ENCODE results near the gene IL31. TPM values are rescaled to one million over a fixed set of nuclear protein-coding genes. Genes with fewer than 3 reads are reported as not detected.

Gene IL31
- total RNA-seq, 1 donor from 2014 or later: not detected

DNA sequence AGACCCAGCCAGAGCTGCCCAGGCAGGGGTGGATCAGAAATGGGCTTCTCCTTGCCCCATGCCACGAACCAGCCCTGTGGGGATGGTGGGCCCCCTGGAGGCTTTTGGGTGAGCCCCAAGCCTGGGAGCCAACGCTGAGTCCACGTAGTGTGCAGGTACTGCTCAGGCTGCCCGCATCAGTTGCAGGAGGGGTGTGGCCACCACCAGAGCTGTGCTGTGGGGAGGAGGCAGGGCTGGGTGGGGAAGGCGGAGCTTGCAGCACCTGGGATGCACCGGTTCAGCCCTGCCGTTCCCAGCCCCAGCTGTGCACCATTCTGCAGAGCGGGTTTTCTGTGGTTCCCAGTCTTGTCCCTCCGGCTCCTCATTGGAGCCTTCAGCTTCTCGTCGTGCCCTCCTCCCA, 36.3 kb downstream of the IL31 start:
- intact Hi-C loops (cut with DNase I): no loop called here
- DNase-seq (ENCODE audit: low spot score): no peak

- no peak for DNase-seq (ENCODE audit: low spot score)
- intact Hi-C loops (cut with DNase I): no loop called here
Measured at GRCh38 chr12:122137229-122137628, 36.8 kb downstream of the IL31 start.

GRCh38 chr12:122135437-122136031, 38.5 kb downstream of the IL31 start:
- intact Hi-C loops (cut with DNase I): no loop called here

DNA sequence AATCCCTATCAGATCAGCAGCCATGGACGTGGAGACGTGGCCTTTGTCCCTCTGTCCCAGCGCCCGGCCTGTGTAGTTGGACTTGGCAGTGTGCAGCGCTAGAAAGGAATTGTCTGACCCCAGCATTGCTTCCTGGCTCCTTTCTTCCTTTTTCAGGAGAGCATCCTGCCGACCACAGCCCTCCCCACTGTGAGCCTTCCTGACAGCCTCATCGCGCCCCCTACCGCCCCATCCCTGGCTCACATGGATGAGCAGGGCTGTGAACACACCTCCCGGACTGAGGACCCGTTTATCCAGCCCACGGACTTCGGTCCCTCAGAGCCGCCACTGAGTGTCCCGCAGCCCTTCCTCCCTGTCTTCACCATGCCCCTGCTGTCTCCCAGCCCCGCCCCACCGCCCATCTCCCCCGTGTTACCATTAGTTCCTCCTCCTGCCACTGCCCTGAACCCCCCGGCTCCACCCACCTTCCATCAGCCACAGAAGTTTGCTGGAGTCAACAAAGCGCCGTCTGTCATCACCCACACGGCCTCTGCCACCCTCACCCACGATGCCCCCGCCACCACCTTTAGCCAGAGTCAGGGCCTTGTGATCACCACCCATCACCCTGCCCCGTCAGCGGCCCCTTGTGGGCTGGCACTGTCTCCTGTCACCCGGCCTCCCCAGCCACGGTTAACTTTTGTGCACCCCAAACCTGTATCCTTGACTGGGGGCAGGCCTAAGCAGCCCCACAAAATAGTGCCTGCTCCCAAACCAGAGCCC, 40.6 kb downstream of the IL31 start:
- DNase-seq (ENCODE audit: low spot score): no peak
- intact Hi-C loops (cut with DNase I): no loop called here

More at GRCh38 chr12:122135437-122136031, 38.5 kb downstream of the IL31 start:
- DNase-seq (ENCODE audit: low spot score): no peak

DNA sequence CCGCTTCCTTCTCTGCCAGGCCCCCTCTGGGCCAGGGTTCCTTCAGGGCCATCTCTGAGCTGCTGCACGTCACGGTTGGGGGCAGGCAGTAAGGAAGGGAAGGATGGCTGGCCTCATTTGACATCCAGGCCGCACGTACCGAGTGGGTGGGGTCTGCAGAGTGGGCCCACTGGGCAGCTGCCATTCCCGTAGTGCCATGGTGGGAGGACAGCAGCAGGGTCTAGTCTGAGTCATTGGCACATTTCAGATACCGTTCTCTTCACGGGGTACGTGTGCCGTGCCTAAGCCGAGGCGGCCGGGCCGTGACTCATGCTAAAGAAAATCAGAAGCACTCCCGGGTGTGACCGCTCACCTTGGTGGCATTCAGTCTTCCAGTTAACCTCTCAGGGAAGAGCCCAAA, 43.9 kb downstream of the IL31 start:
- intact Hi-C loops (cut with DNase I): no loop called here
- DNase-seq (ENCODE audit: low spot score): no peak

- intact Hi-C loops (cut with DNase I): loop anchor here (5.0 kb wide), 1 partner anchor 63 kb away; no protein-coding TSS in a partner anchor
- DNase-seq (ENCODE audit: low spot score): no peak
Measured at GRCh38 chr12:122129131-122129530, 44.9 kb downstream of the IL31 start.

DNA sequence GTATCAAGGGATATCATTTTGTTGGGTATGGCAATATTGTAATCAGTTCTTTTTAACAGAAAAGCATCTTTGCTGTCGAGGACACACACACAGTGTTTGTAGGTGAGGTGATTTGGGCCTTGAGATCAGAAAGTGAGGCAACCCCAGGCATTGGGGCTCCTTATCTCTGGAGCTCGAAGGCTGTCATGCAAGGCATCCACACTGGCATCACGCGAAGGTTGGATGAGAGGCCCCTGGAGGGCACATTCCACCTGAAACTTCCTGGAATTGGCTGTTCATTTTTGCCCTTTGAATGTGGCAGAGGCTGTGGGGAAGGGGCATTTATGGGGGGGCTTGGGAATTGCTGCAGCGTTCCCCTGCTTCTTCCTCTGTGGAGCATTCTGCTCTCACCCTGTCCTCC, 45.5 kb downstream of the IL31 start:
- no peak for DNase-seq (ENCODE audit: low spot score)
- intact Hi-C loops (cut with DNase I): loop anchor here (5.0 kb wide), 1 partner anchor 64 kb away; no protein-coding TSS in a partner anchor

- no peak for DNase-seq (ENCODE audit: low spot score)
- intact Hi-C loops (cut with DNase I): loop anchor here (5.0 kb wide), 1 partner anchor 64 kb away; no protein-coding TSS in a partner anchor
Measured at GRCh38 chr12:122127839-122128238, 46.2 kb downstream of the IL31 start.

GRCh38 chr12:122126713-122127597, 47.1 kb downstream of the IL31 start:
- intact Hi-C loops (cut with DNase I): loop anchor here (5.0 kb wide), 1 partner anchor 65 kb away; no protein-coding TSS in a partner anchor
- no peak for DNase-seq (ENCODE audit: low spot score)

DNA sequence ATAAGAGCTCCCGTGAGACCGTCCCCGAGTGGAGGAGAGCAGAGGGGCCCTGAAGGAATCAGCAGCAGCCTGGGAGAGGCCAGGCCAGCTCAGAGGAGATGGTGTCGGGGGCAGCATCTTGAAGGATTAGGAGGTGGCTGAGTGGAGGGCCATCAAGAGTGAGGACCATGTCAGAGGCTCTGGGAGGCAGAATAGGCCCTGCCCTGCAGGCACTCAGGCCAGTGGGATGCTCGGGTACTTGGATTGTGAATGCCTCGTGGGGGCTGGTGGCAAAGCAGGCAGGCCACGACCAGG, 47.7 kb downstream of the IL31 start:
- intact Hi-C loops (cut with DNase I): loop anchor here (5.0 kb wide), 1 partner anchor 66 kb away; no protein-coding TSS in a partner anchor
- no peak for DNase-seq (ENCODE audit: low spot score)

- peak; percentile 76 for DNase-seq (ENCODE audit: low spot score)
- intact Hi-C loops (cut with DNase I): loop anchor here (2.0 to 5.0 kb wide), 2 partner anchors 67 to 207 kb away; partner anchors contain the start of gene CFAP251
Measured at GRCh38 chr12:122125452-122126341, 48.3 kb downstream of the IL31 start.

GRCh38 chr12:122124370-122124769, 49.7 kb downstream of the IL31 start:
- intact Hi-C loops (cut with DNase I): loop anchor here (2.0 kb wide), 1 partner anchor 206 kb away; the partner anchor contains the start of gene CFAP251
- DNase-seq (ENCODE audit: low spot score): peak; percentile 66

- peak; percentile 31 for DNase-seq (ENCODE audit: low spot score)
Measured at GRCh38 chr12:122123761-122124145, 50.3 kb downstream of the IL31 start.

GRCh38 chr12:122123051-122123760, 50.8 kb downstream of the IL31 start:
- peak; percentile 76 for DNase-seq (ENCODE audit: low spot score)
- intact Hi-C loops (cut with DNase I): loop anchor here (1.0 kb wide), 2 partner anchors 42 to 69 kb away; no protein-coding TSS in a partner anchor

More at GRCh38 chr12:122123761-122124145, 50.3 kb downstream of the IL31 start:
- intact Hi-C loops (cut with DNase I): loop anchor here (1.0 to 2.0 kb wide), 3 partner anchors 42 to 205 kb away; partner anchors contain the start of gene CFAP251

Data from cardiac septum (tissue), 1 donor.